Thymus (tissue), 14 donors: ENCODE results near the gene MROH7. TPM values are rescaled to one million over a fixed set of nuclear protein-coding genes. Genes with fewer than 3 reads are reported as not detected.

Experiments used
- DNase-seq, 9 donors: peaks; one replicate each; pipeline ENCODE4 v3.0.0-alpha.2; 2013; ENCODE audit warnings: low spot score in 9 of 9, low read depth in 6 of 9, missing footprints in 1 of 9
- H3K27ac ChIP-seq, 2 donors: one replicate each; pipeline ENCODE4 v1.5.1; 2013; ENCODE audit warnings: control low read depth in 1 of 2, low read depth in 1 of 2, low read length in 1 of 2, mild to moderate bottlenecking in 1 of 2, moderate library complexity in 1 of 2
- H3K27me3 ChIP-seq, 2 donors: one replicate each; pipeline ENCODE4 v1.5.1; 2013; ENCODE audit warnings: low read length in 1 of 2; ENCODE audit not compliant: control insufficient read depth in 2 of 2, insufficient read depth in 1 of 2
- H3K36me3 ChIP-seq, 2 donors: one replicate each; pipeline ENCODE4 v1.5.1; 2013; ENCODE audit warnings: low read length in 1 of 2, mild to moderate bottlenecking in 1 of 2, moderate library complexity in 1 of 2; ENCODE audit not compliant: control insufficient read depth in 2 of 2, insufficient read depth in 2 of 2
- H3K4me1 ChIP-seq, 2 donors: one replicate each; pipeline ENCODE4 v1.5.1; 2013; ENCODE audit warnings: low read length in 2 of 2; ENCODE audit not compliant: control insufficient read depth in 2 of 2, insufficient read depth in 2 of 2
- H3K4me3 ChIP-seq, 2 donors: one replicate each; pipeline ENCODE4 v1.5.1; 2013; ENCODE audit warnings: low read length in 2 of 2, control low read depth in 1 of 2, mild to moderate bottlenecking in 1 of 2
- H3K9me3 ChIP-seq, 2 donors: one replicate each; pipeline ENCODE4 v1.5.1; 2013; ENCODE audit warnings: low read length in 1 of 2, mild to moderate bottlenecking in 1 of 2; ENCODE audit not compliant: control insufficient read depth in 2 of 2, insufficient read depth in 1 of 2
- whole genome bisulfite sequencing: extraction: QIAGEN DNeasy Blood & Tissue Kit; methylation state at CpG from one replicate; pipeline ENCODE4 v1.1.7; 2013; 5-methylcytosine and 5-hydroxymethylcytosine counted together
- long read RNA-seq, 10 donors: transcript quantifications; one replicate each; lab custom pipeline, GENCODE V29; 2026
- polyA plus RNA-seq: library from polyadenylated mRNA; stranded (reverse); fragments of 200-250 nt; gene quantifications from one replicate; pipeline ENCODE4 v1.2.3, GENCODE V29; 2013
- total RNA-seq: library from RNA; stranded (reverse); fragments of 120-200 nt; gene quantifications from one replicate; pipeline ENCODE4 v1.2.4, GENCODE V29; 2013
- donor health status: healthy.

MROH7 gene
- 0.24 TPM for total RNA-seq
- polyA plus RNA-seq, result 1.1 TPM
- long read RNA-seq, donor 1, result 0 reads
- long read RNA-seq, donor 2, result 0 reads
- long read RNA-seq, donor 3, result 0 reads
- long read RNA-seq, donor 4, result 0 reads
- long read RNA-seq, donor 5, result 0 reads
- long read RNA-seq, donor 6, result 0 reads
- long read RNA-seq, donor 7, result 0 reads
- long read RNA-seq, donor 8, result 0 reads
- long read RNA-seq, donor 9, result 0 reads
- long read RNA-seq, donor 10, result 0 reads

- Histone ChIP-seq H3K9me3 (peaks cover 1 to 16% of the 10 kb centered on the region in 2 donors), H3K4me3 (no peak within 1 kb of the TSS), H3K27ac (no peak within 1 kb of the TSS), H3K27me3 (no peaks in the 10 kb centered on the region), H3K4me1 (no peaks in the 10 kb centered on the region), H3K36me3 (no peaks in the 10 kb centered on the region)
- no peak for DNase-seq
- 94% methylated on average over 8 of the region's 8 CpGs for WGBS
Observed at GRCh38 chr1:54640863-54641836, at the start of gene MROH7. MROH7 (plus strand) TSS chr1:54641786; CDS start chr1:54652927, 11,141 bp downstream.

- no peak overlapping the region for H3K4me3 ChIP-seq
- H3K27me3 ChIP-seq, result no peaks in the 10 kb centered on the region
- H3K4me1 ChIP-seq, result peaks cover 0 to under 1% of the 10 kb centered on the region in 2 donors
- H3K9me3 ChIP-seq, result no peaks in the 10 kb centered on the region
- no peak for DNase-seq
- no peaks in the 10 kb centered on the region for H3K36me3 ChIP-seq
- no peak overlapping the region for H3K27ac ChIP-seq
- 95% methylated on average over 10 of the region's 10 CpGs for WGBS
Observed at GRCh38 chr1:54593571-54594160, 47.9 kb upstream of the MROH7 start.

GRCh38 chr1:54594463-54594862, 47.1 kb upstream of the MROH7 start:
- DNase-seq, result no peak
- WGBS, result 96% methylated on average over 16 of the region's 16 CpGs
- no peak overlapping the region for H3K27ac ChIP-seq
- H3K27me3 ChIP-seq, result no peaks in the 10 kb centered on the region
- H3K36me3 ChIP-seq, result no peaks in the 10 kb centered on the region
- no peak overlapping the region for H3K4me3 ChIP-seq
- H3K9me3 ChIP-seq, result no peaks in the 10 kb centered on the region
- H3K4me1 ChIP-seq, result no peaks in the 10 kb centered on the region

GRCh38 chr1:54595956-54596498, 45.6 kb upstream of the MROH7 start:
- no peaks in the 10 kb centered on the region for H3K4me1 ChIP-seq
- H3K27ac ChIP-seq, result no peak overlapping the region
- no peaks in the 10 kb centered on the region for H3K27me3 ChIP-seq
- H3K9me3 ChIP-seq, result no peaks in the 10 kb centered on the region
- H3K36me3 ChIP-seq, result no peaks in the 10 kb centered on the region
- WGBS, result 92% methylated on average over 3 of the region's 3 CpGs
- H3K4me3 ChIP-seq, result no peak overlapping the region
- DNase-seq, result no peak

GRCh38 chr1:54596756-54597155, 44.8 kb upstream of the MROH7 start:
- no peak overlapping the region for H3K4me3 ChIP-seq
- peak overlapping the region in 1 of 2 donors; percentile 9 for H3K27ac ChIP-seq
- no peaks in the 10 kb centered on the region for H3K36me3 ChIP-seq
- no peaks in the 10 kb centered on the region for H3K9me3 ChIP-seq
- H3K4me1 ChIP-seq, result no peaks in the 10 kb centered on the region
- H3K27me3 ChIP-seq, result no peaks in the 10 kb centered on the region
- DNase-seq, result no peak
- WGBS, result 95% methylated on average over 3 of the region's 3 CpGs

- no peak overlapping the region for H3K27ac ChIP-seq
- DNase-seq, result no peak
- H3K27me3 ChIP-seq, result no peaks in the 10 kb centered on the region
- no peaks in the 10 kb centered on the region for H3K36me3 ChIP-seq
- H3K4me3 ChIP-seq, result no peak overlapping the region
- WGBS, result 65% methylated on average over 3 of the region's 3 CpGs
- H3K9me3 ChIP-seq, result no peaks in the 10 kb centered on the region
- no peaks in the 10 kb centered on the region for H3K4me1 ChIP-seq
Observed at GRCh38 chr1:54597455-54598030, 44.0 kb upstream of the MROH7 start.

- Histone ChIP-seq H3K27ac (no peak overlapping the region), H3K4me1 (peaks cover 9 to 11% of the 10 kb centered on the region in 2 donors), H3K9me3 (no peaks in the 10 kb centered on the region), H3K27me3 (no peaks in the 10 kb centered on the region), H3K36me3 (no peaks in the 10 kb centered on the region), H3K4me3 (no peak overlapping the region)
- DNase-seq, result no peak
- WGBS, result 96% methylated on average over 13 of the region's 13 CpGs
Observed at GRCh38 chr1:54599211-54599823, 42.3 kb upstream of the MROH7 start.

- Histone ChIP-seq H3K4me1 (peaks cover 21 to 25% of the 10 kb centered on the region in 2 donors), H3K4me3 (no peak overlapping the region), H3K9me3 (no peaks in the 10 kb centered on the region), H3K27me3 (no peaks in the 10 kb centered on the region), H3K27ac (no peak overlapping the region), H3K36me3 (no peaks in the 10 kb centered on the region)
- no peak for DNase-seq
- 90% methylated on average over 21 of the region's 21 CpGs for WGBS
Observed at GRCh38 chr1:54600947-54601721, 40.5 kb upstream of the MROH7 start.
